DND-41 (cell line): Measurements from ENCODE around the gene ISG15.

Experiments used
- EZH2 ChIP-seq: IDR thresholded peaks from 3 replicates; pipeline ENCODE4 v1.6.1; 2012; ENCODE audit warnings: borderline replicate concordance, low read depth, mild to moderate bottlenecking, moderate library complexity, low read length, inconsistent platforms; ENCODE audit not compliant: severe bottlenecking
- TF ChIP-seq, protein P1 (sequence below): IDR thresholded peaks from 2 replicates; pipeline ENCODE4 v1.5.1; 2012; ENCODE audit warnings: borderline replicate concordance, low read length, moderate library complexity, mild to moderate bottlenecking; ENCODE audit not compliant: poor library complexity, severe bottlenecking; ENCODE audit errors: extremely low read depth

DNA sequence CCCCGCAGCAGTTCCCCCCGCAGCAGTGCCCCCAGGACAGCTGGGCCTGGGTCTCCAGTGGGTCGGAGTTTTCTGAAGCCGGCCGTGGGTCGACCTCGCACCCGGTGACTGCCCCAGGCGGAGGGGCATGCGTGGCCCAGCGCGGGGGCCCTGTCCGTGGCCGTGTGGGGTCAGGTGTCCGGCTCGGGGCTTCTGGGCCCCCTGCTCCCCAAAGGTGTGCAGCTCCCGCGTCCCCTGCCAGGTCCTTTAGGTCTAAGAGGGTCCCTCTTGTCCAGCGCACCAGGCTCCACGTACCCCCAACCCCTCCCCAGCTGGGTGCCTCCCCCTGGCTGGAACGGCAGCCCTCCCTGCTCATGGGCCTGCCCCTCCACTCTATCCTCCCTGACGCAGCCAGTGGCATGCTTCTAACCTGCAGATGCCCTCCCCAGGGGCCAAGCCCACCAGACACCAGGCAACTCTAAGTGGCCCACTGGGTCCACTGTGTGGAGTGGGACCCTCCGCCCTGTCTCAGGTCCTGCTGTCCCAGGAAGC lies 7.5 kb upstream of the ISG15 start:
- TF ChIP-seq, protein P1, sequence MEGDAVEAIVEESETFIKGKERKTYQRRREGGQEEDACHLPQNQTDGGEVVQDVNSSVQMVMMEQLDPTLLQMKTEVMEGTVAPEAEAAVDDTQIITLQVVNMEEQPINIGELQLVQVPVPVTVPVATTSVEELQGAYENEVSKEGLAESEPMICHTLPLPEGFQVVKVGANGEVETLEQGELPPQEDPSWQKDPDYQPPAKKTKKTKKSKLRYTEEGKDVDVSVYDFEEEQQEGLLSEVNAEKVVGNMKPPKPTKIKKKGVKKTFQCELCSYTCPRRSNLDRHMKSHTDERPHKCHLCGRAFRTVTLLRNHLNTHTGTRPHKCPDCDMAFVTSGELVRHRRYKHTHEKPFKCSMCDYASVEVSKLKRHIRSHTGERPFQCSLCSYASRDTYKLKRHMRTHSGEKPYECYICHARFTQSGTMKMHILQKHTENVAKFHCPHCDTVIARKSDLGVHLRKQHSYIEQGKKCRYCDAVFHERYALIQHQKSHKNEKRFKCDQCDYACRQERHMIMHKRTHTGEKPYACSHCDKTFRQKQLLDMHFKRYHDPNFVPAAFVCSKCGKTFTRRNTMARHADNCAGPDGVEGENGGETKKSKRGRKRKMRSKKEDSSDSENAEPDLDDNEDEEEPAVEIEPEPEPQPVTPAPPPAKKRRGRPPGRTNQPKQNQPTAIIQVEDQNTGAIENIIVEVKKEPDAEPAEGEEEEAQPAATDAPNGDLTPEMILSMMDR, result no peak
- TF ChIP-seq EZH2, result no peak
